ENCODE measurements around the gene MRM2.

MRM2 gene

GRCh38 chr7:2245883-2246675 lies 4.1 kb upstream of the MRM2 start:
- no peak for FAIRE-seq

- FAIRE-seq, result no peak
Measured at GRCh38 chr7:2244404-2244995, 2.5 kb upstream of the MRM2 start.

GRCh38 chr7:2243458-2243857 lies 1.5 kb upstream of the MRM2 start:
- no peak for FAIRE-seq

- no peak for FAIRE-seq
Measured at GRCh38 chr7:2242541-2243429, 780 bp upstream of the MRM2 start.

GRCh38 chr7:2239242-2239641 lies 2.8 kb downstream of the MRM2 start:
- no peak for FAIRE-seq

- FAIRE-seq, result no peak
Measured at GRCh38 chr7:2237109-2237602, 4.8 kb downstream of the MRM2 start.

- no peak for FAIRE-seq
Measured at GRCh38 chr7:2233926-2234325, 8.1 kb downstream of the MRM2 start.

GRCh38 chr7:2232766-2233520 lies 9.1 kb downstream of the MRM2 start, which contains the start of gene MAD1L1:
TSS of gene MAD1L1 (minus strand) at chr7:2232945. CDS start at chr7:2230133, 2,812 bp downstream.
- no peak for FAIRE-seq

GRCh38 chr7:2231992-2232765 lies 9.8 kb downstream of the MRM2 start:
- FAIRE-seq, result no peak

GRCh38 chr7:2230882-2231281 lies 11.1 kb downstream of the MRM2 start:
- no peak for FAIRE-seq

GRCh38 chr7:2230226-2230625 lies 11.8 kb downstream of the MRM2 start:
- no peak for FAIRE-seq

- FAIRE-seq, result no peak
Measured at GRCh38 chr7:2229467-2229866, 12.5 kb downstream of the MRM2 start.

GRCh38 chr7:2228921-2229320 lies 13.1 kb downstream of the MRM2 start:
- no peak for FAIRE-seq

GRCh38 chr7:2227699-2228098 lies 14.3 kb downstream of the MRM2 start:
- no peak for FAIRE-seq

- FAIRE-seq, result no peak
Measured at GRCh38 chr7:2225830-2226229, 16.2 kb downstream of the MRM2 start.

GRCh38 chr7:2225336-2225735 lies 16.7 kb downstream of the MRM2 start:
- no peak for FAIRE-seq

GRCh38 chr7:2224934-2225333 lies 17.1 kb downstream of the MRM2 start:
- no peak for FAIRE-seq

GRCh38 chr7:2224491-2224928 lies 17.5 kb downstream of the MRM2 start:
- no peak for FAIRE-seq

GRCh38 chr7:2223321-2223720 lies 18.7 kb downstream of the MRM2 start:
- FAIRE-seq, result no peak

GRCh38 chr7:2222516-2222915 lies 19.5 kb downstream of the MRM2 start:
- FAIRE-seq, result no peak

- no peak for FAIRE-seq
Measured at GRCh38 chr7:2220954-2221353, 21.1 kb downstream of the MRM2 start.

GRCh38 chr7:2220506-2220905 lies 21.5 kb downstream of the MRM2 start:
- no peak for FAIRE-seq

Data from A204.1 (cell line).